Fibroblast of lung (primary cell): ENCODE measurements around the gene BCL7B. TPM values are rescaled to one million over a fixed set of nuclear protein-coding genes. Genes with fewer than 3 reads are reported as not detected.
A peak's percentile ranks its signal among the peaks of the same experiment; 100 is the strongest.

Experiments used
- DNase-seq, 2 donors: peaks; one replicate each; pipeline versions ENCODE4 v3.0.0 to v3.0.0-alpha.2; 2010; ENCODE audit warnings: low read depth in 2 of 2
- H2AFZ ChIP-seq: 2 replicates; pipeline ENCODE4 v1.5.1; 2012; ENCODE audit warnings: low read length, control low read depth, inconsistent platforms
- H3K27ac ChIP-seq: 2 replicates; pipeline ENCODE4 v1.5.1; 2011; ENCODE audit warnings: low read length, control low read depth; ENCODE audit not compliant: insufficient read depth
- H3K27me3 ChIP-seq: 2 replicates; pipeline ENCODE4 v1.5.1; 2011; ENCODE audit warnings: mild to moderate bottlenecking, low read length; ENCODE audit not compliant: control insufficient read depth, insufficient read depth
- H3K36me3 ChIP-seq: 2 replicates; pipeline ENCODE4 v1.5.1; 2011; ENCODE audit warnings: low read length; ENCODE audit not compliant: control insufficient read depth, insufficient read depth
- H3K4me1 ChIP-seq: 2 replicates; pipeline ENCODE4 v1.5.1; 2011; ENCODE audit warnings: low read length; ENCODE audit not compliant: control insufficient read depth, insufficient read depth; ENCODE audit errors: extremely low read depth
- H3K4me2 ChIP-seq: 2 replicates; pipeline ENCODE4 v1.5.1; 2011; ENCODE audit warnings: low read length, control low read depth; ENCODE audit not compliant: insufficient read depth; ENCODE audit errors: extremely low read depth
- H3K4me3 ChIP-seq, 4 experiments: fragments of 200-600 bp in 1 of 4; sonication (generic) in 1 of 4; replicated peaks in 1 of 4; 2 replicates each; pipeline ENCODE4 v1.5.1; 2011 to 2016; ENCODE audit warnings: low read length in 4 of 4, low read depth in 3 of 4, mild to moderate bottlenecking in 3 of 4, control low read depth in 2 of 4, inconsistent platforms in 1 of 4, mixed read lengths in 1 of 4; ENCODE audit not compliant: insufficient read depth in 1 of 4; ENCODE audit errors: control extremely low read depth in 1 of 4
- H3K79me2 ChIP-seq: 2 replicates; pipeline ENCODE4 v1.5.1; 2012; ENCODE audit warnings: mild to moderate bottlenecking, low read length, inconsistent platforms; ENCODE audit not compliant: control insufficient read depth, insufficient read depth
- H3K9ac ChIP-seq: 2 replicates; pipeline ENCODE4 v1.5.1; 2011; ENCODE audit warnings: mild to moderate bottlenecking, low read length, control low read depth; ENCODE audit not compliant: insufficient read depth
- H3K9me3 ChIP-seq: 2 replicates; pipeline ENCODE4 v1.5.1; 2012; ENCODE audit warnings: low read depth, low read length; ENCODE audit not compliant: control insufficient read depth, insufficient read depth
- H4K20me1 ChIP-seq: 2 replicates; pipeline ENCODE4 v1.5.1; 2011; ENCODE audit warnings: low read length; ENCODE audit not compliant: control insufficient read depth, insufficient read depth; ENCODE audit errors: extremely low read depth
- CTCF ChIP-seq, 2 donors: IDR thresholded peaks in 1 of 2; conservative IDR thresholded peaks in 1 of 2; 1 replicate in 1 of 2; 2 replicates in 1 of 2; pipeline ENCODE4 v1.5.1; 2011 to 2012; ENCODE audit warnings: low read length in 2 of 2, control low read depth in 1 of 2, inconsistent platforms in 1 of 2, low read depth in 1 of 2, mild to moderate bottlenecking in 1 of 2
- EZH2 ChIP-seq: IDR thresholded peaks from 2 replicates; pipeline ENCODE4 v1.5.1; 2012; ENCODE audit warnings: low read length, control low read depth, mild to moderate bottlenecking; ENCODE audit errors: missing control alignments
- polyA plus RNA-seq, 2 donors: library from polyadenylated mRNA; depleted of rRNA in 1 of 2; stranded (reverse) in 1 of 2; unstranded in 1 of 2; fragments of >200 nt; gene quantifications; 2 replicates each; pipeline ENCODE4 v1.2.1, GENCODE V29; 2011 to 2012; ENCODE audit warnings: missing spikeins in 1 of 2
- total RNA-seq: library from RNA; depleted of rRNA; stranded (reverse); fragments of >200 nt; gene quantifications from 2 replicates; pipeline ENCODE4 v1.2.1, GENCODE V29; 2014

BCL7B gene
- total and polyA plus RNA-seq, 2 donors (not counting 1 experiment from before 2014, with no cell fraction given): 26.9 to 53.9 TPM

- Histone ChIP-seq H3K4me1 (no peaks in the 10 kb centered on the region), H3K27me3 (no peaks in the 10 kb centered on the region), H4K20me1 (peaks cover 2% of the 10 kb centered on the region), H3K9ac (peak within 1 kb of the TSS; percentile 79), H2AFZ (peak within 1 kb of the TSS; percentile 85), H3K79me2 (peaks cover 41% of the 10 kb centered on the region), H3K4me2 (peak within 1 kb of the TSS; percentile 95), H3K36me3 (peaks cover 2% of the 10 kb centered on the region), H3K4me3 (peak within 1 kb of the TSS; percentile 60 to 91 (median 78)), H3K27ac (peak within 1 kb of the TSS; percentile 74), H3K9me3 (no peaks in the 10 kb centered on the region)
- TF ChIP-seq EZH2: no peak
- TF ChIP-seq CTCF (conservative IDR thresholded peaks at IDR 0.05 in 1 of 2, IDR thresholded peaks at IDR 0.05 in 1 of 2; ENCODE audit: low read depth in 1 of 2, low read length in 2 of 2): peak in 1 of 2 donors; percentile 8
- DNase-seq: peak; percentile 97 to 99
These were observed 35.2 kb downstream of the BCL7B start, which contains the start of gene BAZ1B for GRCh38 chr7:73522105-73522872. BAZ1B (minus strand) TSS chr7:73522293; CDS start chr7:73521933, 360 bp downstream.

- no peak for TF ChIP-seq EZH2
- peak in 1 of 2 donors; percentile 47 for DNase-seq
- no peaks in the 10 kb centered on the region for H3K27me3 ChIP-seq
- peaks cover 47% of the 10 kb centered on the region for H3K79me2 ChIP-seq
- no peak overlapping the region for H2AFZ ChIP-seq
- peak overlapping the region; percentile 79 for H3K9ac ChIP-seq
- H3K4me3 ChIP-seq: peak overlapping the region; percentile 35 to 88 (median 64)
- H3K27ac ChIP-seq: peak overlapping the region; percentile 74
- peaks cover 2% of the 10 kb centered on the region for H3K36me3 ChIP-seq
- H3K9me3 ChIP-seq: no peaks in the 10 kb centered on the region
- peaks cover 2% of the 10 kb centered on the region for H4K20me1 ChIP-seq
- H3K4me2 ChIP-seq: no peak overlapping the region
- no peaks in the 10 kb centered on the region for H3K4me1 ChIP-seq
These were observed 35.8 kb downstream of the BCL7B start for GRCh38 chr7:73521636-73522104.

GRCh38 chr7:73520673-73521635 is 36.5 kb downstream of the BCL7B start:
- Histone ChIP-seq H3K4me2 (peak overlapping the region; percentile 95), H4K20me1 (peaks cover 2% of the 10 kb centered on the region), H3K27me3 (no peaks in the 10 kb centered on the region), H3K4me1 (no peaks in the 10 kb centered on the region), H3K9ac (peak overlapping the region; percentile 79), H2AFZ (no peak overlapping the region), H3K4me3 (peak overlapping the region; percentile 60 to 91 (median 78)), H3K36me3 (peaks cover 2% of the 10 kb centered on the region), H3K9me3 (no peaks in the 10 kb centered on the region), H3K27ac (peak overlapping the region; percentile 74), H3K79me2 (peaks cover 54% of the 10 kb centered on the region)
- peak; percentile 21 to 28 for DNase-seq
- TF ChIP-seq CTCF (conservative IDR thresholded peaks at IDR 0.05 in 1 of 2, IDR thresholded peaks at IDR 0.05 in 1 of 2; ENCODE audit: low read depth in 1 of 2, low read length in 2 of 2) (no peak), EZH2 (no peak)
